GM06990 (cell line): ENCODE results near the gene NRXN2.

Experiments used
- DNase-seq: peaks from one replicate; pipeline ENCODE4 v3.0.0-alpha.2; 2011; ENCODE audit not compliant: insufficient read length; ENCODE audit errors: extremely low read depth
- H3K27me3 ChIP-seq: replicated peaks from 2 replicates; pipeline ENCODE4 v1.6.0; 2011; ENCODE audit warnings: low read length; ENCODE audit not compliant: control insufficient read depth, insufficient read depth
- H3K36me3 ChIP-seq: 2 replicates; pipeline ENCODE4 v1.5.1; 2011; ENCODE audit warnings: low read length; ENCODE audit not compliant: control insufficient read depth, insufficient read depth
- H3K4me3 ChIP-seq: replicated peaks from 2 replicates; pipeline ENCODE4 v1.5.1; 2011; ENCODE audit warnings: low read depth, mild to moderate bottlenecking, control low read depth, low read length
- TF ChIP-seq, protein P1 (sequence below): IDR thresholded peaks from 2 replicates; pipeline ENCODE4 v1.5.1; 2011; ENCODE audit warnings: low read length, control low read depth, mild to moderate bottlenecking, inconsistent platforms; ENCODE audit not compliant: insufficient read depth, poor library complexity, severe bottlenecking

NRXN2 gene

DNA sequence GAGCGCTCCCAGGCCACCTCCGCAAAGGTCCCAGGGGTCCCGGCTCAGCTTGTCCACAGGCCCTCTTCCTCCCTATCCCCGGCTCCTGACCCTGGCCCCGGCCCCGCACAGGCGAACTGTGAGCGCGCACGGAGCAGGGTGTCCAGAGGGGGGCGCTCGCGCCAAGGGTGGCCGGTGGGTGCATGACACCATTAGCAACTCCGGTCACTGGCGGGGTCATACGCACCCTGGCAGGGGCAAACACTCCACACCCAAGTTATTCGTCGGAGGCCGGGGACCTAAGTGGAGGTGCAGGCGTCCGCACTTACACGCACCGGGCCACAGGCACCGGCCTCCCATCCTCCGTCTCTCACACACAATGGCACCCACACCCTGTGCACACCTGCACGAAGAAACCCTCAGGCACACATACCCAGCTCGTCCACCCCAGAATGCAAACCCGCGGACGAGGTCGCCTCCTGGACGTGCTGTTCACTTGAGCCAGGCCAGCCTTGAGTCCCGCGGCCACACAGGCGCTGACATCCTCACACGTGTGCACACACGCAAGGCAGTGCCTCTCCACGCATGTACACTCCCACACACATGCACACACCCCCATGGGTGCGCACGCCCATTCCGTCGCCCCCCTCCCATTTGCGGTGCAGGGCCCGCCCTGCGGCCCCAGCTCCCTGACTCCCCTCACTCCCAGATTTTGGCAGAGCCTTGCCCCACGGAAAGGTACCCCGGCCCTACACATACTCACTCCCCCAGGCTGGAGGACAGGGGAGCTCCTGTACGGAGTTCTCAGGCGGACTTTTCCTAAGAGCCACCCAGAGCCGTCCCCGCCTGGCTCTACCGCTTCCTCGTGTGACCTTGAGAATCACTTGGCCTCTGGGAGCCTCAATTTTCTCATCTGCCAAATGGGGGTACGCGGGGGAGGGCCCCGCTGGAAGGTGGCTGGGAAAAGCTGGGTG lies 20.9 kb upstream of the NRXN2 start, which contains the start of gene RASGRP2:
RASGRP2 (minus strand) TSS at position 552 of the 953 bp plus-strand sequence. CDS start 1,276 bp downstream, outside the sequence.
- Histone ChIP-seq H3K27me3 (peaks cover 4% of the 10 kb centered on the region), H3K36me3 (no peaks in the 10 kb centered on the region), H3K4me3 (peak within 1 kb of the TSS; percentile 48)
- TF ChIP-seq, protein P1, sequence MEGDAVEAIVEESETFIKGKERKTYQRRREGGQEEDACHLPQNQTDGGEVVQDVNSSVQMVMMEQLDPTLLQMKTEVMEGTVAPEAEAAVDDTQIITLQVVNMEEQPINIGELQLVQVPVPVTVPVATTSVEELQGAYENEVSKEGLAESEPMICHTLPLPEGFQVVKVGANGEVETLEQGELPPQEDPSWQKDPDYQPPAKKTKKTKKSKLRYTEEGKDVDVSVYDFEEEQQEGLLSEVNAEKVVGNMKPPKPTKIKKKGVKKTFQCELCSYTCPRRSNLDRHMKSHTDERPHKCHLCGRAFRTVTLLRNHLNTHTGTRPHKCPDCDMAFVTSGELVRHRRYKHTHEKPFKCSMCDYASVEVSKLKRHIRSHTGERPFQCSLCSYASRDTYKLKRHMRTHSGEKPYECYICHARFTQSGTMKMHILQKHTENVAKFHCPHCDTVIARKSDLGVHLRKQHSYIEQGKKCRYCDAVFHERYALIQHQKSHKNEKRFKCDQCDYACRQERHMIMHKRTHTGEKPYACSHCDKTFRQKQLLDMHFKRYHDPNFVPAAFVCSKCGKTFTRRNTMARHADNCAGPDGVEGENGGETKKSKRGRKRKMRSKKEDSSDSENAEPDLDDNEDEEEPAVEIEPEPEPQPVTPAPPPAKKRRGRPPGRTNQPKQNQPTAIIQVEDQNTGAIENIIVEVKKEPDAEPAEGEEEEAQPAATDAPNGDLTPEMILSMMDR, result peak; percentile 80
- DNase-seq, result peak; percentile 64

DNA sequence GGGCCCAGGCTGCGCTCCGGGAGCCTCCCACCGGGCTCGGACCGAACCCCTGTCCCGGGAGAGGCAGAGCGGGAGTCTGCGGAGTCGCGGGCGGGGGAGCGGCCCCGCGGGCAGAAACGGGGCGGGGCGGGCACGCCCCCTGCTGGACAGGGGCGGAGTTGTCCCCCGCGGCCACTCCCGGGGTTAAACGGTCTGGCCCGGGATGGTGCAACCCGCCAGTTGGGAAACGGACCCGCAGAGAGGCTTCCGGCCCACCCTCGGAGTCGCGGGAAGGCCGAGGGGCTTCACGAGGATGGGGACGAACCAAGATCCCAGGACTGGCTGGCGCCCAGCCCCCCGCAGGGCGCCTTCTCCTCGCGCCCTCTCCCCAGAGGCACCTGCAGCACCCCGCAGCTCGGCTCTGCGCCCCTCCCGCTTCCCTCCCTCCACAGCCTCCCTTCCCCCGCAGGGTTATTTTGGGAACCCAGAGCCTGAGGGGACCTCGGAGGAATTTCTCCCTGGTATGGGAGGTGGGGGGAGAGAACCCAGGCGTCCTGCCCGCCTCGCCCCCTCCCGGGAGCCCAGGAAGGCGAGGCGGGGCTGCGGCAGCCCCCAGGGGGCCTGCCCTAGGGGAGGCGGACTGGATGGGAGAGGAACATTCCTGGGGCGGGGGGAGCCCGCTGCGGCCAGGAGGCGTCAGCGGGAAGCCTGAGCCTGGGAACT lies 20.0 kb upstream of the NRXN2 start:
- Histone ChIP-seq H3K4me3 (peak overlapping the region; percentile 55), H3K27me3 (peaks cover 4% of the 10 kb centered on the region), H3K36me3 (no peaks in the 10 kb centered on the region)
- TF ChIP-seq, protein P1, result peak; percentile 78
- DNase-seq, result peak; percentile 71

DNA sequence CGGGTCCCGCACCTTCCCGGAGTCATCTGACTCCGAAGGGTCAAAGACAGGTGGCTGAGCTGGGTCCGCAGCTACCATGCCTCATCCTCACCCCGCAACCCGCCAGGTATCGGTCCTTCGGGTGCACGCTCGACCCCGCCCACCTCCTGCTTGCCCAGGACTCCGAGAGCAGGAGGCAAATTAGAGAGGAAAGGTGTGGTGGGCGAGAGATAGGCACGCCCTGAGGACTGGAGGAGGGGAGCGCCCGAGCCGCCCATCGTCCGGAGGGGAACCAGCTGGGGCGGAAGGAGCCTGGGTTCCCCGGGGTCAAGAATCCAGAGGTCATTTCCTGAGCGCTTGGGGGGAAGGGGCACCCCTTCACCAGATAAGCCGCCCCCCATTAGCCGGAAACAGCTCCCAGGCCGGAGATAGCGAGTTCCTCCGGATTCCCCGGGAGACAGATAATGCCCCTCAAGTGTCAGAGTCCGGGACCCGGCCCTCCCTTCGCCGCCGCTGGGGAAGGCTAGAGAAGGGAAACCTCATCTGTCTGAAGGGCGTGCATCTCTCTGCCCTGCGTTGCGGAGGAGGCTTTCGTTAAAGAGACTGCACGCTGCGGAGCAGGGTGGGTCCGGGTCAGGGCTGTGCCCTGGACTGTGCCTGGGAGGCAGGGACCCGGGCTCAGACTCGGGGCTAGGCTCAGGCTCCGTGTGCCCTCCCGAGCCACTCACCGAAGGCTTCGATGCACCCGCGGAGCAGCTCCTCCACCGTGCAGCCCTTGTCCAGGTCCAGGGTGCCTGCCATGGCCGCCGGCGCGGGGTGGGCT lies 19.3 kb upstream of the NRXN2 start:
- TF ChIP-seq, protein P1, result no peak
- peak; percentile 48 for DNase-seq
- peaks cover 4% of the 10 kb centered on the region for H3K27me3 ChIP-seq
- H3K4me3 ChIP-seq, result peak overlapping the region; percentile 55
- H3K36me3 ChIP-seq, result no peaks in the 10 kb centered on the region

DNA sequence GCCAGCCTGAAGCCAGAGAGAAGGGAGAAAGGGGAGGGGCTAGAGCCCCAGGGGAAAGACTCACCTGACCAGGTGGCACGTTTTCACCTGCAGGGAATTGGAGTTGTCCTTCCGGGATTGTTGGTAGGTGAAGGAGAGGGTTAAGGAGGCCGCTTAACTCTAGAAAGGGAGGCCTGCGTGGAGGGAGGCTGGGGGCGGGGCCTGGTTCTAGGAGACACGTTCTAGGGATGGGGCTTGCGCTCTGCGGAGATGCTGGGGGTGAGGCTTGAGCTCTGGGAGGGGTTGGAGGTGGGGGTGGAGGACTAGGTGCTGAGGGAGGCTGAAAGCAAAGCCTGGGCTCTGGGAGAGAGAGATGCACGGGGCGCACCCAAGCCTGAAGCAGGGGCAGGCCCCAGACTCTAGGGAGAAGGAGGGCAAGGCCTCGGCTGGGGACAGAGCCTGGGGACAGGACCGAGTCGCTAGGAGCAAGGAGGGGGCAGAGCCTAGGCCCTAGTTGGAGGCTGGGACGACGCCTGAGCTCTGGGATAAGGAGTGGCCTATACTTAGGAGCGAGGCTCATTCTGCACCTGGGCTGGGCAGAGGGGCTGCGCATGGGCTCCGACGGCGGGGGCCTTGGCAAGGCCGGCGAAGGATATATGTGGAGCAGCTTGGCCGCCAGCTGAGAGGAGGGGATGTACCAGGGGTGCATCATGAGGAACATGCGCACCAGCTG lies 18.5 kb upstream of the NRXN2 start:
- no peak overlapping the region for H3K4me3 ChIP-seq
- DNase-seq, result no peak
- no peaks in the 10 kb centered on the region for H3K36me3 ChIP-seq
- H3K27me3 ChIP-seq, result peaks cover 4% of the 10 kb centered on the region; the same call in 1 of the 2 replicates
- TF ChIP-seq, protein P1, result no peak

DNA sequence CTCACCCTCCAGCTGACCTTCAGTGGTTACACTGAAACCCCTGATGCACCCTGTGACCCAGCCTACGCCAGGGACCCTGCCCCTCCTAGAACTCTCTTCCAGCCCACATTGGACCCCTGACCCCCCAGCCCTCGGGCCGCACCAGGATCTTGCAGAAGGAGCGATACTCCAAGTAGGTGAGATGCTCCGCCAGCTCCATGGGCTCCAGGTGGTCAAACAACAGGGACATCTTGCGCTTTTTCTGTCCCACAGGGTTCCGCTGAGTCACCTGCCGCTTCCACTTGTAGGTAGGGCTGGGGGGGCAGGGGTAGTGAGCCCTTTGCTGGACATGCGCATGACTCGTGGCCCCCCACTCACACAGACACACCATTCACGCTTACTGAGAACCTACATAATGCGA lies 16.9 kb upstream of the NRXN2 start:
- TF ChIP-seq, protein P1, result no peak
- H3K36me3 ChIP-seq, result no peaks in the 10 kb centered on the region
- H3K4me3 ChIP-seq, result no peak overlapping the region
- peaks cover 4% of the 10 kb centered on the region; the same call in 1 of the 2 replicates for H3K27me3 ChIP-seq
- no peak for DNase-seq
